ENCODE data around the gene PACSIN3. TPM values are rescaled to one million over a fixed set of nuclear protein-coding genes. Genes with fewer than 3 reads are reported as not detected.

Gene PACSIN3
- total and polyA plus RNA-seq, 2 of the 13 experiments (the other 11 are each of a cell fraction or from before 2014, with no cell fraction given) = 47.9 to 93.3 TPM

DNA sequence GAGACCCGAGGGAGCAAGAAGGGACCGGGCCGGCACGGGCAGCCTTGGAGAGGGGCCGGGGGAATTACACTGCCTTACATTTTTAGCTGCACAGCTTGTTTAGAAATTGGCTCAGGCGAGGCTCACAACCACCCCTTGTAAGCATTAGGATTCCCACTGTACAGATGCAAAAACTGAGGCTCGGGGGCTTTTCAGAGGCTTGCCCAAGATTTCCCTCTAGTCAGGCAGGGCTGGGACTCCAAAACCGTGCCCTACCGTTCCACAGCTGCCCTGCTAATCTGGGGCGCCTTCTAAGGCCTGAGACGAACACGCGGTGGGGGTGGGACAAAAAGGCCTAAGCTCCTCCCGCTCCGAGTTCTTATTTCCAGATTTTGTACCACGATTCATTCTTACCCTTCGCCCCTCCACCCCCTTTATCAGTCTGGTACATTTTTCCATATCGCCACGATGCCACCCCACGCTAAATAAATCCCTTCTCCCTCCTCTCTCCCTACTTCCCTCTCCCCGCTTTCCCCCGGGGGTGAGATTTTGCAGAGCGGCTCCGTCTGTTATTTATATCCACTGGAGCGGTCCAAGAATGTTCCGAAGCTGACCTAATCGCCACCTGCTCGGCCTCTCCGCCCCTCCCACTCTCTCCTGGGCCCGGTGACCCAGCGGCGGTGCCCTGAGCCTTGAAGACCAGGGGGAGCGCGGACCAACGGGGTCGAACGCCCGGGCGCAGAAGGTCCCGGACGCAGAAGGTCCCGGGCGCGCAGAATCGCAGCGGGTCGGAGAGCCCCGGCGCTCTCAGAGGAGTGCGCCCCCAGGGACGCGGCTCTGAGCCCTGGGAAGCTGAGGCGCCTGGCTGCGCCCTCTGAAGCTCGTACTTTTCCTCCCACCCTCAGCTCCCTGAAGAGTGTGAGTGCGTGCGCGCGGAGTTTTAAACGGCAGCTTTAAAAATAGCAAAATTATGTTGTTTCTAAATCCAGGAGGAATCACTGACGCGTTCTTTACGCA, 764 bp upstream of the PACSIN3 start (continued):
- TF ChIP-seq, protein P1, sequence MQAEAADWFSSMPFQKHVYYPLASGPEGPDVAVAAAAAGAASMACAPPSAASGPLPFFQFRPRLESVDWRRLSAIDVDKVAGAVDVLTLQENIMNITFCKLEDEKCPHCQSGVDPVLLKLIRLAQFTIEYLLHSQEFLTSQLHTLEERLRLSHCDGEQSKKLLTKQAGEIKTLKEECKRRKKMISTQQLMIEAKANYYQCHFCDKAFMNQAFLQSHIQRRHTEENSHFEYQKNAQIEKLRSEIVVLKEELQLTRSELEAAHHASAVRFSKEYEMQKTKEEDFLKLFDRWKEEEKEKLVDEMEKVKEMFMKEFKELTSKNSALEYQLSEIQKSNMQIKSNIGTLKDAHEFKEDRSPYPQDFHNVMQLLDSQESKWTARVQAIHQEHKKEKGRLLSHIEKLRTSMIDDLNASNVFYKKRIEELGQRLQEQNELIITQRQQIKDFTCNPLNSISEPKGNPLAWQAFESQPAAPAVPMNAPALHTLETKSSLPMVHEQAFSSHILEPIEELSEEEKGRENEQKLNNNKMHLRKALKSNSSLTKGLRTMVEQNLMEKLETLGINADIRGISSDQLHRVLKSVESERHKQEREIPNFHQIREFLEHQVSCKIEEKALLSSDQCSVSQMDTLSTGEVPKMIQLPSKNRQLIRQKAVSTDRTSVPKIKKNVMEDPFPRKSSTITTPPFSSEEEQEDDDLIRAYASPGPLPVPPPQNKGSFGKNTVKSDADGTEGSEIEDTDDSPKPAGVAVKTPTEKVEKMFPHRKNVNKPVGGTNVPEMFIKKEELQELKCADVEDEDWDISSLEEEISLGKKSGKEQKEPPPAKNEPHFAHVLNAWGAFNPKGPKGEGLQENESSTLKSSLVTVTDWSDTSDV (CRISPR knock-in tag; IDR thresholded peaks at IDR 0.05) = no peak
- TF ChIP-seq AGO2 (optimal IDR thresholded peaks at IDR 0.05; ENCODE audit: low read depth, low read length) (peak; percentile 96), ZNF44 (CRISPR knock-in tag; IDR thresholded peaks at IDR 0.05) (no peak), MLLT10 (CRISPR knock-in tag; IDR thresholded peaks at IDR 0.05) (no peak), RBM39 (IDR thresholded peaks at IDR 0.05; ENCODE audit: low read depth, low read length, poor library complexity, severe bottlenecking) (no peak), MTF2 (CRISPR knock-in tag; IDR thresholded peaks at IDR 0.05; ENCODE audit: borderline replicate concordance) (no peak), ZMYM4 (CRISPR knock-in tag; IDR thresholded peaks at IDR 0.05) (no peak; the same call in 1 of the 2 replicates), SMAD9 (CRISPR knock-in tag; IDR thresholded peaks at IDR 0.05) (no peak), ZNF782 (CRISPR knock-in tag; IDR thresholded peaks at IDR 0.05; ENCODE audit: borderline replicate concordance) (no peak)
- TF ChIP-seq, protein P2, sequence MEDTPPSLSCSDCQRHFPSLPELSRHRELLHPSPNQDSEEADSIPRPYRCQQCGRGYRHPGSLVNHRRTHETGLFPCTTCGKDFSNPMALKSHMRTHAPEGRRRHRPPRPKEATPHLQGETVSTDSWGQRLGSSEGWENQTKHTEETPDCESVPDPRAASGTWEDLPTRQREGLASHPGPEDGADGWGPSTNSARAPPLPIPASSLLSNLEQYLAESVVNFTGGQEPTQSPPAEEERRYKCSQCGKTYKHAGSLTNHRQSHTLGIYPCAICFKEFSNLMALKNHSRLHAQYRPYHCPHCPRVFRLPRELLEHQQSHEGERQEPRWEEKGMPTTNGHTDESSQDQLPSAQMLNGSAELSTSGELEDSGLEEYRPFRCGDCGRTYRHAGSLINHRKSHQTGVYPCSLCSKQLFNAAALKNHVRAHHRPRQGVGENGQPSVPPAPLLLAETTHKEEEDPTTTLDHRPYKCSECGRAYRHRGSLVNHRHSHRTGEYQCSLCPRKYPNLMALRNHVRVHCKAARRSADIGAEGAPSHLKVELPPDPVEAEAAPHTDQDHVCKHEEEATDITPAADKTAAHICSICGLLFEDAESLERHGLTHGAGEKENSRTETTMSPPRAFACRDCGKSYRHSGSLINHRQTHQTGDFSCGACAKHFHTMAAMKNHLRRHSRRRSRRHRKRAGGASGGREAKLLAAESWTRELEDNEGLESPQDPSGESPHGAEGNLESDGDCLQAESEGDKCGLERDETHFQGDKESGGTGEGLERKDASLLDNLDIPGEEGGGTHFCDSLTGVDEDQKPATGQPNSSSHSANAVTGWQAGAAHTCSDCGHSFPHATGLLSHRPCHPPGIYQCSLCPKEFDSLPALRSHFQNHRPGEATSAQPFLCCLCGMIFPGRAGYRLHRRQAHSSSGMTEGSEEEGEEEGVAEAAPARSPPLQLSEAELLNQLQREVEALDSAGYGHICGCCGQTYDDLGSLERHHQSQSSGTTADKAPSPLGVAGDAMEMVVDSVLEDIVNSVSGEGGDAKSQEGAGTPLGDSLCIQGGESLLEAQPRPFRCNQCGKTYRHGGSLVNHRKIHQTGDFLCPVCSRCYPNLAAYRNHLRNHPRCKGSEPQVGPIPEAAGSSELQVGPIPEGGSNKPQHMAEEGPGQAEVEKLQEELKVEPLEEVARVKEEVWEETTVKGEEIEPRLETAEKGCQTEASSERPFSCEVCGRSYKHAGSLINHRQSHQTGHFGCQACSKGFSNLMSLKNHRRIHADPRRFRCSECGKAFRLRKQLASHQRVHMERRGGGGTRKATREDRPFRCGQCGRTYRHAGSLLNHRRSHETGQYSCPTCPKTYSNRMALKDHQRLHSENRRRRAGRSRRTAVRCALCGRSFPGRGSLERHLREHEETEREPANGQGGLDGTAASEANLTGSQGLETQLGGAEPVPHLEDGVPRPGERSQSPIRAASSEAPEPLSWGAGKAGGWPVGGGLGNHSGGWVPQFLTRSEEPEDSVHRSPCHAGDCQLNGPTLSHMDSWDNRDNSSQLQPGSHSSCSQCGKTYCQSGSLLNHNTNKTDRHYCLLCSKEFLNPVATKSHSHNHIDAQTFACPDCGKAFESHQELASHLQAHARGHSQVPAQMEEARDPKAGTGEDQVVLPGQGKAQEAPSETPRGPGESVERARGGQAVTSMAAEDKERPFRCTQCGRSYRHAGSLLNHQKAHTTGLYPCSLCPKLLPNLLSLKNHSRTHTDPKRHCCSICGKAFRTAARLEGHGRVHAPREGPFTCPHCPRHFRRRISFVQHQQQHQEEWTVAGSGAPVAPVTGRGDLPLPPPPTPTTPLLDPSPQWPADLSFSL (CRISPR knock-in tag; IDR thresholded peaks at IDR 0.05) = no peak; the same call in 1 of the 2 replicates
- TF ChIP-seq, protein P3, sequence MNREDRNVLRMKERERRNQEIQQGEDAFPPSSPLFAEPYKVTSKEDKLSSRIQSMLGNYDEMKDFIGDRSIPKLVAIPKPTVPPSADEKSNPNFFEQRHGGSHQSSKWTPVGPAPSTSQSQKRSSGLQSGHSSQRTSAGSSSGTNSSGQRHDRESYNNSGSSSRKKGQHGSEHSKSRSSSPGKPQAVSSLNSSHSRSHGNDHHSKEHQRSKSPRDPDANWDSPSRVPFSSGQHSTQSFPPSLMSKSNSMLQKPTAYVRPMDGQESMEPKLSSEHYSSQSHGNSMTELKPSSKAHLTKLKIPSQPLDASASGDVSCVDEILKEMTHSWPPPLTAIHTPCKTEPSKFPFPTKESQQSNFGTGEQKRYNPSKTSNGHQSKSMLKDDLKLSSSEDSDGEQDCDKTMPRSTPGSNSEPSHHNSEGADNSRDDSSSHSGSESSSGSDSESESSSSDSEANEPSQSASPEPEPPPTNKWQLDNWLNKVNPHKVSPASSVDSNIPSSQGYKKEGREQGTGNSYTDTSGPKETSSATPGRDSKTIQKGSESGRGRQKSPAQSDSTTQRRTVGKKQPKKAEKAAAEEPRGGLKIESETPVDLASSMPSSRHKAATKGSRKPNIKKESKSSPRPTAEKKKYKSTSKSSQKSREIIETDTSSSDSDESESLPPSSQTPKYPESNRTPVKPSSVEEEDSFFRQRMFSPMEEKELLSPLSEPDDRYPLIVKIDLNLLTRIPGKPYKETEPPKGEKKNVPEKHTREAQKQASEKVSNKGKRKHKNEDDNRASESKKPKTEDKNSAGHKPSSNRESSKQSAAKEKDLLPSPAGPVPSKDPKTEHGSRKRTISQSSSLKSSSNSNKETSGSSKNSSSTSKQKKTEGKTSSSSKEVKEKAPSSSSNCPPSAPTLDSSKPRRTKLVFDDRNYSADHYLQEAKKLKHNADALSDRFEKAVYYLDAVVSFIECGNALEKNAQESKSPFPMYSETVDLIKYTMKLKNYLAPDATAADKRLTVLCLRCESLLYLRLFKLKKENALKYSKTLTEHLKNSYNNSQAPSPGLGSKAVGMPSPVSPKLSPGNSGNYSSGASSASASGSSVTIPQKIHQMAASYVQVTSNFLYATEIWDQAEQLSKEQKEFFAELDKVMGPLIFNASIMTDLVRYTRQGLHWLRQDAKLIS (CRISPR knock-in tag; IDR thresholded peaks at IDR 0.05) = no peak
